Activated effector memory CD4-positive, alpha-beta T cell treated with anti-CD3 and anti-CD28 coated beads, Interleukin-2, amount 50 U/mL, for 16 hours (primary cell): Measurements from ENCODE around the gene OTUD1.

Source experiments
- DNase-seq: peaks from one replicate; pipeline ENCODE4 v3.0.0-alpha.2; 2020

The OTUD1 gene

GRCh38 chr10:23472181-23472580, 33.3 kb downstream of the OTUD1 start:
- no peak for DNase-seq

- no peak for DNase-seq
Measured at GRCh38 chr10:23474081-23474480, 35.2 kb downstream of the OTUD1 start.

GRCh38 chr10:23474626-23475025, 35.8 kb downstream of the OTUD1 start:
- no peak for DNase-seq

GRCh38 chr10:23478570-23478969, 39.7 kb downstream of the OTUD1 start:
- no peak for DNase-seq

- DNase-seq = no peak
Measured at GRCh38 chr10:23479798-23480473, 41.1 kb downstream of the OTUD1 start.

GRCh38 chr10:23481363-23481961, 42.6 kb downstream of the OTUD1 start:
- DNase-seq = no peak

GRCh38 chr10:23490115-23490514, 51.2 kb downstream of the OTUD1 start:
- DNase-seq = no peak
